Measurements from ENCODE around the gene TADA3.
A peak's percentile ranks its signal among the peaks of the same experiment; 100 is the strongest.

Gene TADA3

GRCh38 chr3:9768141-9768775, 24.0 kb downstream of the TADA3 start:
- Mint-ChIP-seq H3K27ac (no peak overlapping the region), H3K4me3 (peak overlapping the region; percentile 81), H3K27me3 (no peaks in the 10 kb centered on the region), H3K36me3 (ENCODE audit: low read depth) (peaks cover 18% of the 10 kb centered on the region), H3K4me1 (ENCODE audit: low read depth) (peaks cover 28% of the 10 kb centered on the region), H3K9me3 (no peaks in the 10 kb centered on the region)

DNA sequence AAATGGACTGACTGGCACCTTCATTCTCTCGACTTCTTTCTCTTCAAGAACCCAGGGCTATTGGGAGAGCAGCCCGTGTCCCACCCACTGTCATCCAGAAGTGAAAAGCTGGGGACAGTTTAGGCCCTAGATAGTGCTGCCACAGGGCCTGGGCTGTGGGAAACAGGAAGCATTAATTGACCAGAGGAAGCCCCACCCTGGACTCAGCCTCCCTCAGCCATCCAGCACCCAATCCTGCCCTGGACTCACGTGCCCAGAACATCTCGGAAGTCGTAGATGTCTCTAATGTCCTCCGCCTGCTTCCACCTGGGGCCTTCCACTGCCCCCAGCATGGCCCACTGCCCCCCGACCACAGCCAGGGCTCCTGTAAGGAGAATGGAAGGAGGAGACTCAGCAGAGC, 24.9 kb downstream of the TADA3 start:
- no peak overlapping the region for H3K4me3 Mint-ChIP-seq

DNA sequence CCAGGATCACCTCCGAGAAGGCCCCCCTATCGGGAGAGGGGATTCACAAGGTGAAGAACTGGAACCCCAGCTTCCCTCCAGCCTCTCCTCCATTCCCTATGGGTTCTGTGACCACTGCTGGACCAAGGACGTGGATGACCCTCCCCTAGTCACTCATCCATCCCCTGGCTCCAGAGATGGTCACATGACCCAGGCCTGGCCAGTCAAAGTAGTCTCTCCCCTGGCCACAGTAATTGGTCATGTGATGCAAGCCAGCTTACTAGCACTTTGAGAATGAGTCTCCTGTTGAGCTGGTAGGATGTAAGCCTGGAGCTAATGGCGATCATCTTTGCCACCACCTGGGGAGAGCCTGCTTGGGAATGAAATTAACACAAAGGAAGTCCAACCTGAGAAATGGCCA, 26.4 kb downstream of the TADA3 start:
- Mint-ChIP-seq H3K27ac (peak overlapping the region; percentile 36), H3K4me3 (no peak overlapping the region), H3K27me3 (no peaks in the 10 kb centered on the region), H3K9me3 (no peaks in the 10 kb centered on the region), H3K36me3 (ENCODE audit: low read depth) (peaks cover 24% of the 10 kb centered on the region), H3K4me1 (ENCODE audit: low read depth) (peaks cover 30% of the 10 kb centered on the region)

More for the DNA sequence above, 24.9 kb downstream of the TADA3 start:
- Mint-ChIP-seq H3K27ac (no peak overlapping the region), H3K4me1 (ENCODE audit: low read depth) (peaks cover 28% of the 10 kb centered on the region), H3K36me3 (ENCODE audit: low read depth) (peaks cover 18% of the 10 kb centered on the region), H3K9me3 (no peaks in the 10 kb centered on the region), H3K27me3 (no peaks in the 10 kb centered on the region)

DNA sequence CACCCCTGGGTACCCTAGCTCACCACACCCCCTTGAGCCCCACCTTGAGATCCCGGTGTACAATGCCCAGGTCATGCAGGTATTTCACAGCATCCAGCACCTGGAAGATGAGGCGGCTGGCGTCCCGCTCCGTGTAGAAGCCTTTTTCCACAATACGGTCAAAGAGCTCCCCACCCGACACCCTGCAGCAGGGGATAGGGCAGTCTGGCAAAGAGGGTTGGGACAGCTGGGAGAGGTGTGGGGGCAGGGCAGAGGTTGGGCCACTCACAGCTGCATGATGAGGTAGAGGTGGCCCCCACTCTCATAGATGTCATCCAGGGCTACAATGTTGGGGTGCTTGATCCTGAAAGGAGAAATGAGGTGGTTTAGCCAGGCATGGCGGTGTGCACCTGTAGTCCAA, 29.4 kb downstream of the TADA3 start:
- Mint-ChIP-seq H3K4me1 (ENCODE audit: low read depth) (peaks cover 10% of the 10 kb centered on the region), H3K9me3 (no peaks in the 10 kb centered on the region), H3K27ac (peak overlapping the region; percentile 16), H3K27me3 (no peaks in the 10 kb centered on the region), H3K36me3 (ENCODE audit: low read depth) (peaks cover 44% of the 10 kb centered on the region), H3K4me3 (no peak overlapping the region)

DNA sequence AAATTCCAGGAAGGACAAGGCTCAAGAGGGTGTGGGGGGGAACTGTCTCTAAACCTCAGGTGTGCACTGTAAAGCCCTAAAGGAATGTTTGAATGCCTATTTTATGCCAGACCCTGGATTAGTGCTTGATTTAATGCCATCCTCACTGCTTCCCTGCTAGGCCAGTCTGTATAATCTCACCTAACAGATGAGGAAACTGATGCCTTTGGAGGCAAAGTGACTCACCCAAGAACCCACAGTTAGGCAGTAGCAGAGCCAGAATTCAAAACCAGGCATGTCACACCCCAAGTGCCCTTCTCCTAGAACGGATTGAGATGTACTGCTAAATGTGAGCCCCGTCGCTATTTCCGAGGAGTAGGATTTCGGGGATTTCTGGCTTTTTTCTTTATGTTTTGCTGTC, 30.4 kb downstream of the TADA3 start:
- H3K27ac Mint-ChIP-seq = no peak overlapping the region
- no peaks in the 10 kb centered on the region for H3K27me3 Mint-ChIP-seq
- H3K36me3 Mint-ChIP-seq (ENCODE audit: low read depth) = peaks cover 48% of the 10 kb centered on the region
- no peak overlapping the region for H3K4me3 Mint-ChIP-seq
- H3K9me3 Mint-ChIP-seq = no peaks in the 10 kb centered on the region
- peaks cover 8% of the 10 kb centered on the region for H3K4me1 Mint-ChIP-seq (ENCODE audit: low read depth)

DNA sequence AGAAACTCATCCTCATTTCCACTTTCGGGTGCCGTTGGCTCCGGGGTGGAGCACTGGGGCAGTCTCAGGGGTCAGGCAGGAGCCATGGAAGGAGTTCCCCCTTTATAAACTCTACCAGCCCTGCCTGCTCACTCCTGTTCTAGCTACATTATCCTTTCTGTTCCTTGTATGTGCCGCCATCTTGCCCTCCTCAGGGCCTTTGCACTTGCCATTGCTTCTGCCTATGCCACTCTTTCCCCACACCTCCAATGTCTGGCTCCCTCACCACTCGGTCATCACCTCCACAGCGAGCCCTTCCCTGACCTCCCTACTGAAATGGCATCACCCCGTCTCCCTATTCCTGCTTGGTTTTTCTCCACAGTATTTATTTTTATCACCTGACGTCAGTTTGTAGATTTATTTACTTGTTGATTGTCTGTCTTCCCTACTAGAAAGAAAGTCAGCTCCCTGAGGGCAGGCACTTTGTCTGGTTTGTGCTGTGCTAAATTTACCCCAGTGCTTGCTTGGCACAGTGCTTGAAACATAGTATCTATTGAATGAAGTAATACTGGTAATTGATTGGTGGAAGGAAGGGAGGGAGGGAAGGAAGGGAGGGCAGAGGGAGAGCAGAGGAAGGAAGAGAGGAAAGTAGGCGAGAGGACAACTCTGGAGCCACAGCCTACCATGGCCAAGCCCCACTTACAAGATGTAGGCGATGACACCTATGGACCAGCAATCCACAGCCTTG, 31.3 kb downstream of the TADA3 start:
- H3K36me3 Mint-ChIP-seq (ENCODE audit: low read depth) = peaks cover 56% of the 10 kb centered on the region
- H3K4me3 Mint-ChIP-seq = no peak overlapping the region
- no peaks in the 10 kb centered on the region for H3K27me3 Mint-ChIP-seq
- no peaks in the 10 kb centered on the region for H3K9me3 Mint-ChIP-seq
- no peak overlapping the region for H3K27ac Mint-ChIP-seq
- H3K4me1 Mint-ChIP-seq (ENCODE audit: low read depth) = peaks cover 6% of the 10 kb centered on the region

DNA sequence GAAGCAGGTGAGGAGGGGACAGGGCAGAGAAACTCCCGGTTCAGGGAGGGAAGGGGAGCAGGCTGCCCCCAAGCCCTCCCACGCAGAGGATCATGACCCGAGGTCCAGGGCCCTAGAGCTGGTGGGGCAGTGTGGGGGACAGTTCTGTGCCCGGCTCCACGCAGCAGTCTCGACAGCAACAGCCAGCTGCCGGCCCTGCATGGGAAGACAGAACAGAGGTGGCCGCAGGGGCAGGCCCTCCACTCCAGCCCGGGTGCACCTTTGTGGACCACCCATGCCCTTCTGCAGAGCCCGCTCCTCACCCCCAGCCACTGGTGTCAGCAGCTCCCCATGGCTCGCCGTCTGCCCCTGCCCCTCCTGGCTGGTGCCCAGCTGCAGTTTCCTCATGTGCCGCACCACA, 34.8 kb downstream of the TADA3 start:
- Mint-ChIP-seq H3K4me3 (no peak overlapping the region), H3K4me1 (ENCODE audit: low read depth) (peaks cover 20% of the 10 kb centered on the region), H3K36me3 (ENCODE audit: low read depth) (peaks cover 65% of the 10 kb centered on the region), H3K27ac (no peak overlapping the region), H3K9me3 (no peaks in the 10 kb centered on the region), H3K27me3 (no peaks in the 10 kb centered on the region)

GRCh38 chr3:9754678-9755077, 37.6 kb downstream of the TADA3 start:
- Mint-ChIP-seq H3K27me3 (no peaks in the 10 kb centered on the region), H3K27ac (no peak overlapping the region), H3K4me3 (no peak overlapping the region), H3K4me1 (ENCODE audit: low read depth) (peaks cover 43% of the 10 kb centered on the region), H3K9me3 (no peaks in the 10 kb centered on the region), H3K36me3 (ENCODE audit: low read depth) (peaks cover 62% of the 10 kb centered on the region)

GRCh38 chr3:9750556-9751411, 41.5 kb downstream of the TADA3 start:
- no peaks in the 10 kb centered on the region for H3K9me3 Mint-ChIP-seq
- peaks cover 66% of the 10 kb centered on the region for H3K4me1 Mint-ChIP-seq (ENCODE audit: low read depth)
- peaks cover 67% of the 10 kb centered on the region for H3K36me3 Mint-ChIP-seq (ENCODE audit: low read depth)
- peak overlapping the region; percentile 93 for H3K27ac Mint-ChIP-seq
- no peaks in the 10 kb centered on the region for H3K27me3 Mint-ChIP-seq
- H3K4me3 Mint-ChIP-seq = peak overlapping the region; percentile 96

DNA sequence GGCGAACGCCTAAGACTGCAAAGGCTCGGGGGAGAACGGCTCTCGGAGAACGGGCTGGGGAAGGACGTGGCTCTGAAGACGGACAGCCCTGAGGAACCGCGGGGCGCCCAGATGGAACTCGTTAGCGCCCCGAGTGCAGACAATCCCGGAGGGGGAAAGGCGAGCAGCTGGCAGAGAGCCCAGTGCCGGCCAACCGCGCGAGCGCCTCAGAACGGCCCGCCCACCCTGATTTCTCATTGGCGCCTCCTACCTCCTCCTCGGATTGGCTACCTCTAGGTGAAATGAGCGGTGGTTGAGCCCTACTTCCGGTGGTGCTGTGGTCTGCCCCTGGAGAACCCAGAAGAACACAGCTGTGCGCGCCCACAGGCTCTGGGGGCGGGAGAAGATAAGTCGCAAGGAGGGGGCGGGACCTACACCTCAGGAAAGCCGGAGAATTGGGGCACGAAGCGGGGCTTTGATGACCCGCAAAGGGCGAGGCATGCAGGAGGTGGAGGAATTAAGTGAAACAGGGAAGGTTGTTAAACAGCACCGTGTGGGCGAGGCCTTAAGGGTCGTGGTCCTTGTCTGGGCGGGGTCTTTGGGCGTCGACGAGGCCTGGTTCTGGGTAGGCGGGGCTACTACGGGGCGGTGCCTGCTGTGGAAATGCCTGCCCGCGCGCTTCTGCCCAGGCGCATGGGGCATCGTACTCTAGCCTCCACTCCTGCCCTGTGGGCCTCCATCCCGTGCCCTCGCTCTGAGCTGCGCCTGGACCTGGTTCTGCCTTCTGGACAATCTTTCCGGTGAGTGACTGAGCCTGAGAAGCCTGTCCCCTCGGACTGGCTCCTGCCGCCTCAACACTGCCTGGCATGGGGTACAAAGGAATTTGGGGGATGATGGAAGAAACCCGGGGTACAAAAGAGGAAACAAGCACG, 42.4 kb downstream of the TADA3 start, which contains the start of gene OGG1:
TSS of gene OGG1 (plus strand) at position 308 of the 911 bp plus-strand sequence. CDS start at position 643, 335 bp downstream.
- Mint-ChIP-seq H3K27me3 (no peaks in the 10 kb centered on the region), H3K27ac (peak within 1 kb of the TSS; percentile 93), H3K9me3 (no peaks in the 10 kb centered on the region), H3K4me1 (ENCODE audit: low read depth) (peaks cover 71% of the 10 kb centered on the region), H3K36me3 (ENCODE audit: low read depth) (peaks cover 68% of the 10 kb centered on the region), H3K4me3 (peak within 1 kb of the TSS; percentile 96)

- Mint-ChIP-seq H3K4me1 (ENCODE audit: low read depth) (peaks cover 66% of the 10 kb centered on the region), H3K27ac (peak overlapping the region; percentile 93), H3K4me3 (peak overlapping the region; percentile 96), H3K9me3 (no peaks in the 10 kb centered on the region), H3K27me3 (no peaks in the 10 kb centered on the region), H3K36me3 (ENCODE audit: low read depth) (peaks cover 69% of the 10 kb centered on the region)
Observed at GRCh38 chr3:9749296-9749644, 43.0 kb downstream of the TADA3 start.

DNA sequence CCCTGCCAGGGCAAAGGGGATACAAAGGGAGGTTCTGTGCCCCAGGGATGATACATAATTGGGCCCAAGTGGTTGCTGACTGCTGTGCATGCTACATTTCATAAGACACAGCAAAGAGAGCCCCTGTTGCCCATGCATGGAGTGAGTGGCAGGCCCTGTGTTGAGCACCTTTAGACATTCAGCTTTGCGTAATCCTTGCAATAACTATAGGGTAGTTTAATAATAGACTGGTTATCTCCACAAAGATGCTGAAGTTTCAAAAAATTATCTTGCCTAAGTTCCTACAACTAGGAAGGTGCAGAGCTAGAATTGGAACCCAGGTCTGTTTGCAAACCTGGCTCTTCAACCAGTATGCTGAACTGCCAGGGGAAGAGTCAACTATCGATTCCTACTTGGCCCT, 44.2 kb downstream of the TADA3 start:
- Mint-ChIP-seq H3K4me3 (no peak overlapping the region), H3K27me3 (no peaks in the 10 kb centered on the region), H3K9me3 (no peaks in the 10 kb centered on the region), H3K36me3 (ENCODE audit: low read depth) (peaks cover 72% of the 10 kb centered on the region), H3K27ac (no peak overlapping the region), H3K4me1 (ENCODE audit: low read depth) (peaks cover 58% of the 10 kb centered on the region)

GRCh38 chr3:9747267-9747666, 45.0 kb downstream of the TADA3 start:
- no peak overlapping the region for H3K27ac Mint-ChIP-seq
- H3K4me3 Mint-ChIP-seq = no peak overlapping the region
- peaks cover 77% of the 10 kb centered on the region for H3K36me3 Mint-ChIP-seq (ENCODE audit: low read depth)

GRCh38 chr3:9746330-9746729, 45.9 kb downstream of the TADA3 start:
- Mint-ChIP-seq H3K36me3 (ENCODE audit: low read depth) (peaks cover 74% of the 10 kb centered on the region), H3K4me1 (ENCODE audit: low read depth) (peaks cover 44% of the 10 kb centered on the region), H3K27me3 (no peaks in the 10 kb centered on the region), H3K9me3 (no peaks in the 10 kb centered on the region), H3K4me3 (no peak overlapping the region), H3K27ac (peak overlapping the region; percentile 75)

More at GRCh38 chr3:9747267-9747666, 45.0 kb downstream of the TADA3 start:
- Mint-ChIP-seq H3K9me3 (no peaks in the 10 kb centered on the region), H3K27me3 (no peaks in the 10 kb centered on the region), H3K4me1 (ENCODE audit: low read depth) (peaks cover 53% of the 10 kb centered on the region)

Data from stimulated activated naive CD8-positive, alpha-beta T cell treated with anti-CD3 and anti-CD28 coated beads, Interleukin-15, Interleukin-2, amounts not matched to agents 100 ng/mL and 50 ng/mL, for 24 hours (primary cell).